Loucy (cell line): Measurements from ENCODE around the gene ENC1.

Experiments used
- H2AFZ ChIP-seq: fragments of 200-600 bp; sonication (generic); 2 replicates; pipeline ENCODE4 v1.6.0; 2016; ENCODE audit warnings: antibody characterized with exemption, mild to moderate bottlenecking, low read length, moderate library complexity
- H3F3A ChIP-seq: fragments of 200-600 bp; 2 replicates; pipeline ENCODE4 v1.6.0; 2016; ENCODE audit warnings: antibody characterized with exemption, low read depth, mild to moderate bottlenecking
- H3K27me3 ChIP-seq: fragments of 200-600 bp; sonication (generic); 2 replicates; pipeline ENCODE4 v1.6.1; 2014; ENCODE audit warnings: low read length, mild to moderate bottlenecking; ENCODE audit not compliant: insufficient read depth, poor library complexity, severe bottlenecking
- H3K36me3 ChIP-seq: fragments of 200-600 bp; sonication (generic); 2 replicates; pipeline ENCODE4 v1.6.1; 2016; ENCODE audit warnings: low read length; ENCODE audit not compliant: insufficient read depth
- H3K4me1 ChIP-seq: fragments of 200-600 bp; sonication (generic); 2 replicates; pipeline ENCODE4 v1.5.1; 2014; ENCODE audit warnings: low read length, mild to moderate bottlenecking; ENCODE audit not compliant: insufficient read depth, poor library complexity, severe bottlenecking
- H3K4me2 ChIP-seq: fragments of 200-600 bp; sonication (generic); 2 replicates; pipeline ENCODE4 v1.6.0; 2014; ENCODE audit warnings: antibody characterized with exemption, low read length, low read depth, mild to moderate bottlenecking; ENCODE audit not compliant: poor library complexity, severe bottlenecking
- H3K4me3 ChIP-seq: fragments of 200-600 bp; sonication (generic); 2 replicates; pipeline ENCODE4 v1.5.1; 2014; ENCODE audit warnings: low read length, mild to moderate bottlenecking, mixed read lengths; ENCODE audit not compliant: poor library complexity, severe bottlenecking
- H3K79me2 ChIP-seq: fragments of 200-600 bp; sonication (generic); 2 replicates; pipeline ENCODE4 v1.6.1; 2014; ENCODE audit warnings: low read length; ENCODE audit not compliant: insufficient read depth
- H3K9ac ChIP-seq: fragments of 200-600 bp; sonication (generic); 2 replicates; pipeline ENCODE4 v1.6.0; 2014; ENCODE audit warnings: mild to moderate bottlenecking, low read depth, low read length, moderate library complexity; ENCODE audit not compliant: poor library complexity, severe bottlenecking
- H3K9me2 ChIP-seq: fragments of 200-600 bp; sonication (generic); replicated peaks from 2 replicates; pipeline ENCODE4 v1.6.1; 2016; ENCODE audit warnings: low read depth, low read length, mixed read lengths
- H3K9me3 ChIP-seq: fragments of 200-600 bp; sonication (generic); 2 replicates; pipeline ENCODE4 v1.6.1; 2014; ENCODE audit warnings: mild to moderate bottlenecking, antibody characterized with exemption, low read length, low read depth; ENCODE audit not compliant: insufficient read depth
- H4K20me1 ChIP-seq: fragments of 200-600 bp; sonication (generic); 2 replicates; pipeline ENCODE4 v1.6.0; 2014; ENCODE audit warnings: antibody characterized with exemption, low read length, mild to moderate bottlenecking; ENCODE audit not compliant: insufficient read depth, poor library complexity, severe bottlenecking
- EZH2phosphoT487 ChIP-seq: fragments of 200-600 bp; IDR thresholded peaks from 2 replicates; pipeline ENCODE4 v1.6.1; 2018; ENCODE audit warnings: antibody characterized with exemption, mild to moderate bottlenecking, moderate library complexity, borderline replicate concordance
- TF ChIP-seq, protein P1 (sequence below): fragments of 200-600 bp; sonication (generic); conservative IDR thresholded peaks from 2 replicates; pipeline ENCODE4 v1.5.1; 2014; ENCODE audit warnings: mild to moderate bottlenecking, antibody characterized with exemption, low read length

ENC1 gene

DNA sequence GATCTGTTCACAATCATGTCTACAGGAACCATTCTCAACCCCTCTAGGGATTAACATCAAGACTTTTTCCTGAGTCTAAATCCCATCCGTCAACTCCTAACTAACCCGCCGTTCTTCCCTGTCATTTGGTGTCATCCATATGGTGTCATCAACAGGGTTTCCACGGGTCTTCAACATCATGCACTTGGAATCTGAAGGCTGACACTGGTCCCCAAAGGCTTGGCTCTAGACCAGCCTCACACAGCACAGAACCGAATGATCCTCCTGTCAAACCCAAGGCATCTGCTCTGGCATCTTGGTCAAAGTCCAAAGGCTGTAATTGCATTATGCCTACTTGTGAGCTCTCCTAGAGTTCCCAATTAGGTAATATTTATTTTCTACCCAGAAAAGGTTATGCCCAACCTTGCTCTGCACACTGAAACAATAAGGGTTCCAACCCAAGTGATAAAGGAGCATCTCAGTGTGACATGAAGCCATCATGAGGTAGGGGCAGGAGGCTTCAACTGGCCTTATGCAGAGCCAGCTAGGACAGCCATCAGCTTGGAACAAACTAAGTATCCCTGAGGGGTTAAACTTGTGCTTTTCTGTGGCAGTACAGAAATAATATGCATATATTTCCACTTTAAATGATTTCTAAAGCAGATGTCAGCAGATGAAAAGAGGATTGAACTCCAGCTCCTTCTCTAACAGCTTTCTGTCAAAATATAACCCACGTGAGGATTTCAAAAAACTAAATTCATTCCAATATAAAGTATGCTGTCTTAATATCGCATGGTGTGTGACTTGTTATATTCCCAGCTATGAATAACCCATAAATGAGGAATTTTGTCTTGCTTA lies 13.9 kb downstream of the ENC1 start:
- no peaks in the 10 kb centered on the region for H3K9me2 ChIP-seq
- no peak overlapping the region for H2AFZ ChIP-seq
- H3F3A ChIP-seq, result no peaks in the 10 kb centered on the region
- no peak overlapping the region for H3K4me3 ChIP-seq
- no peak overlapping the region for H3K9ac ChIP-seq
- H3K79me2 ChIP-seq, result peaks cover 12% of the 10 kb centered on the region; the same call in 1 of the 2 replicates
- no peak overlapping the region for H3K4me2 ChIP-seq
- H4K20me1 ChIP-seq, result peaks cover 3% of the 10 kb centered on the region
- peaks cover 7% of the 10 kb centered on the region for H3K4me1 ChIP-seq
- H3K9me3 ChIP-seq, result no peaks in the 10 kb centered on the region
- H3K27me3 ChIP-seq, result no peaks in the 10 kb centered on the region
- TF ChIP-seq, protein P1, sequence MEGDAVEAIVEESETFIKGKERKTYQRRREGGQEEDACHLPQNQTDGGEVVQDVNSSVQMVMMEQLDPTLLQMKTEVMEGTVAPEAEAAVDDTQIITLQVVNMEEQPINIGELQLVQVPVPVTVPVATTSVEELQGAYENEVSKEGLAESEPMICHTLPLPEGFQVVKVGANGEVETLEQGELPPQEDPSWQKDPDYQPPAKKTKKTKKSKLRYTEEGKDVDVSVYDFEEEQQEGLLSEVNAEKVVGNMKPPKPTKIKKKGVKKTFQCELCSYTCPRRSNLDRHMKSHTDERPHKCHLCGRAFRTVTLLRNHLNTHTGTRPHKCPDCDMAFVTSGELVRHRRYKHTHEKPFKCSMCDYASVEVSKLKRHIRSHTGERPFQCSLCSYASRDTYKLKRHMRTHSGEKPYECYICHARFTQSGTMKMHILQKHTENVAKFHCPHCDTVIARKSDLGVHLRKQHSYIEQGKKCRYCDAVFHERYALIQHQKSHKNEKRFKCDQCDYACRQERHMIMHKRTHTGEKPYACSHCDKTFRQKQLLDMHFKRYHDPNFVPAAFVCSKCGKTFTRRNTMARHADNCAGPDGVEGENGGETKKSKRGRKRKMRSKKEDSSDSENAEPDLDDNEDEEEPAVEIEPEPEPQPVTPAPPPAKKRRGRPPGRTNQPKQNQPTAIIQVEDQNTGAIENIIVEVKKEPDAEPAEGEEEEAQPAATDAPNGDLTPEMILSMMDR, result no peak
- TF ChIP-seq EZH2phosphoT487, result no peak
- H3K36me3 ChIP-seq, result peaks cover 14% of the 10 kb centered on the region; the same call in 1 of the 2 replicates

DNA sequence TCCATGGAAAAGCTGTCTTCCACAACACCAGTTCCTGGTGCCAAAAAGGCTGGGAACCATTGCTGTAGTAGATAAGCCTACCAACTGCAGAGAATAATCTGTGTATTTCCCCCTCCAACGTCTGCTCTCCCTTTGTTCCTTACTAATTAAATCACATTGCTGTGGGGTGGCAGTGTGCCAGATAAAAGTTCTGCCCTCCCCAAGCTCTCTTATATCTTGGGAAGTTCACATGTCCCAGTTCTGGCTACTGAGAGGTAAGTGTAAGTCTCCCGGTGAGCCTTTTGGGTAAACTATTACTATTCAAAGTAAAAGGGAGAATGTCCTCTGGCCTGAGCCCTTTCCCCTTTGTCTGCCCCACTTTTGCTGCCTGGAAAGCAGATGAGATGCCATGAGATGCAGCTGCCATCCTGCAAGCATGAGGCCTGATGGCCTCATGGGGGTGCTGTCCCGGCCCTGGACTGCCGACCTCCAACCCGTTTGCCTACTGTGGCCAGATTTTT lies 14.7 kb downstream of the ENC1 start:
- H3K4me3 ChIP-seq, result no peak overlapping the region
- no peaks in the 10 kb centered on the region for H3K9me2 ChIP-seq
- TF ChIP-seq EZH2phosphoT487, result no peak
- TF ChIP-seq, protein P1, result peak; percentile 40
- H3K9ac ChIP-seq, result no peak overlapping the region
- no peaks in the 10 kb centered on the region for H3K4me1 ChIP-seq
- 0 out of 2 replicates have a peak, but pooled peaks cover 5% of the 10 kb centered on the region for H3K79me2 ChIP-seq
- no peak overlapping the region for H3K4me2 ChIP-seq
- no peaks in the 10 kb centered on the region for H3F3A ChIP-seq
- H2AFZ ChIP-seq, result no peak overlapping the region
- peaks cover 14% of the 10 kb centered on the region; the same call in 1 of the 2 replicates for H3K36me3 ChIP-seq
- peaks cover 2% of the 10 kb centered on the region for H4K20me1 ChIP-seq
- no peaks in the 10 kb centered on the region for H3K27me3 ChIP-seq
- H3K9me3 ChIP-seq, result no peaks in the 10 kb centered on the region

DNA sequence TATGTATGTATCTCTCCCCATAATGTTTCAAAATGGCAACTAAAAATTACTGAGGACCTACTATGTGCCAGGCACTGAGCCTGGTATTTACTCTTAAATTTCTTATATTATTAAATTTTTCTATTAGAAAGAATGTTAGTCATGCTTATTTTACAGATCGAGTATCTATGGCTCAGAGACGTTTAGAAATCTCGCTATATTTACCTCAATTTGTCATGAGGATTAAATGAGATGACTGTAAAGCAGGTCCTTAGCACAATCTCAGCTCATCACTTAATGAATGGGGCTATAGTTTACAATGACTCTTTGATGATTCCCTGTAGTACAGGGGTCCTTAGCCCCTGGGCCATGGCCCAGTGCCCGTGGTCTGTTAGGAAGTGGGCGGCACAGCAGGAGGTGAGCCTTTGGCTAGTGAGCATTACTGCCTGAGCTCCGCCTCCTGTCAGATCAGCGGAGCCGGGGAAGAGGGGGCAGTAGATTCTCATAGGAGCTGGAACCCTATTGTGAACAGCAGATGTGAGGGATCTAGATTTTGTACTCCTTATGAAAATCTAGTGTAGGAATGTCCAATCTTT lies 15.5 kb downstream of the ENC1 start:
- H3K36me3 ChIP-seq, result peaks cover 8% of the 10 kb centered on the region; the same call in 1 of the 2 replicates
- no peaks in the 10 kb centered on the region for H3K9me3 ChIP-seq
- H4K20me1 ChIP-seq, result no peaks in the 10 kb centered on the region
- H2AFZ ChIP-seq, result no peak overlapping the region
- no peaks in the 10 kb centered on the region for H3K79me2 ChIP-seq
- H3K27me3 ChIP-seq, result no peaks in the 10 kb centered on the region
- H3K4me3 ChIP-seq, result no peak overlapping the region
- H3K9ac ChIP-seq, result no peak overlapping the region
- H3F3A ChIP-seq, result no peaks in the 10 kb centered on the region
- no peaks in the 10 kb centered on the region for H3K4me1 ChIP-seq
- TF ChIP-seq, protein P1, result no peak
- TF ChIP-seq EZH2phosphoT487, result no peak
- H3K4me2 ChIP-seq, result no peak overlapping the region
- no peaks in the 10 kb centered on the region for H3K9me2 ChIP-seq
